ENCODE measurements around the gene RAB35.

The RAB35 gene

GRCh38 chr12:120102189-120103043 is 14.1 kb downstream of the RAB35 start:
- no peak for FAIRE-seq

GRCh38 chr12:120101617-120102016 is 14.9 kb downstream of the RAB35 start:
- FAIRE-seq, result no peak

GRCh38 chr12:120101182-120101581 is 15.4 kb downstream of the RAB35 start:
- no peak for FAIRE-seq

- no peak for FAIRE-seq
Observed at GRCh38 chr12:120100630-120101029, 15.9 kb downstream of the RAB35 start.

GRCh38 chr12:120099738-120100137 is 16.8 kb downstream of the RAB35 start:
- no peak for FAIRE-seq

- FAIRE-seq, result no peak
Observed at GRCh38 chr12:120098756-120099470, 17.6 kb downstream of the RAB35 start.

- FAIRE-seq, result no peak
Observed at GRCh38 chr12:120096671-120097202, 19.8 kb downstream of the RAB35 start.

- FAIRE-seq, result no peak
Observed at GRCh38 chr12:120095736-120096135, 20.8 kb downstream of the RAB35 start.

GRCh38 chr12:120095331-120095730 is 21.2 kb downstream of the RAB35 start:
- FAIRE-seq, result no peak

- FAIRE-seq, result no peak
Observed at GRCh38 chr12:120094485-120094884, 22.1 kb downstream of the RAB35 start.

GRCh38 chr12:120093592-120094355 is 22.8 kb downstream of the RAB35 start:
- no peak for FAIRE-seq

- no peak for FAIRE-seq
Observed at GRCh38 chr12:120093336-120093591, 23.3 kb downstream of the RAB35 start.

GRCh38 chr12:120092551-120093335 is 23.8 kb downstream of the RAB35 start:
- no peak for FAIRE-seq

GRCh38 chr12:120091371-120092090 is 25.0 kb downstream of the RAB35 start:
- no peak for FAIRE-seq

- FAIRE-seq, result no peak
Observed at GRCh38 chr12:120090626-120091295, 25.8 kb downstream of the RAB35 start.

- FAIRE-seq, result no peak
Observed at GRCh38 chr12:120090206-120090605, 26.3 kb downstream of the RAB35 start.

- FAIRE-seq, result no peak
Observed at GRCh38 chr12:120089796-120090195, 26.8 kb downstream of the RAB35 start.

GRCh38 chr12:120089105-120089504 is 27.4 kb downstream of the RAB35 start:
- FAIRE-seq, result no peak

- FAIRE-seq, result no peak
Observed at GRCh38 chr12:120086801-120087621, 29.5 kb downstream of the RAB35 start.

- no peak for FAIRE-seq
Observed at GRCh38 chr12:120085920-120086645, 30.5 kb downstream of the RAB35 start.
